WERI-Rb-1 (cell line): ENCODE results near the gene TAPT1.

Experiments used
- DNase-seq: peaks from one replicate; pipeline ENCODE4 v3.0.0-alpha.2; 2020
- H3K27ac ChIP-seq: fragments of 250-450 bp; sonication (Bioruptor Pico); 2 replicates; pipeline ENCODE4 v1.5.1; 2020; ENCODE audit warnings: mild to moderate bottlenecking, moderate library complexity
- H3K27me3 ChIP-seq: fragments of 250-450 bp; sonication (Bioruptor Pico); 2 replicates; pipeline ENCODE4 v1.5.1; 2021; ENCODE audit warnings: mild to moderate bottlenecking, low read depth, moderate library complexity; ENCODE audit not compliant: insufficient read depth, severe bottlenecking
- H3K36me3 ChIP-seq: fragments of 250-450 bp; sonication (Bioruptor Pico); 2 replicates; pipeline ENCODE4 v1.5.1; 2020; ENCODE audit warnings: mild to moderate bottlenecking, moderate library complexity
- H3K4me3 ChIP-seq: 2 replicates; pipeline ENCODE4 v1.5.1; 2011; ENCODE audit warnings: low read depth, mild to moderate bottlenecking, control low read depth, low read length
- H3K9me3 ChIP-seq: fragments of 250-450 bp; sonication (Bioruptor Pico); 2 replicates; pipeline ENCODE4 v1.5.1; 2021; ENCODE audit warnings: mild to moderate bottlenecking, moderate library complexity; ENCODE audit not compliant: severe bottlenecking
- TF ChIP-seq, protein P1 (sequence below): IDR thresholded peaks from 2 replicates; pipeline ENCODE4 v1.5.1; 2011; ENCODE audit warnings: low read depth, mild to moderate bottlenecking, control low read depth, inconsistent platforms, low read length

The TAPT1 gene

DNA sequence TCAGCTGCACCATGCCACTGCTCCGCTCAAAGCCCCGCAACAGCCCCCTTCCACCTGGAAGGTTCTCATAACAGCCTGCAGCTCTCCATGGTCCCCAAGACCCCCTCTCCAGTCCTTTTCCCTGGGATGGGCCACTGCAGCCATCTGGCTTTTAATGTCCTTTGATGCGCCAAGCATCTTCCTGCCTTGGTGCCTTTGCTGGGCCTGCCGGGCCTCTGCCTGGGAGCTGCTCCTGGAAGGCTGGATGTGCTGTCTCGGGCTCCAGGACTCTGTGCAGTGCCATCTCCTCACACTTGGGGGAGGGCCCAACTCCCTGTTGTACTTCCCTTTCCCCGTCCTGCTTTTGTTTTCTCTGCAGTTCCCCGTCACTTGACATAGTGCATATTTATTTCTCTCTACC lies 60.3 kb downstream of the TAPT1 start:
- TF ChIP-seq, protein P1, sequence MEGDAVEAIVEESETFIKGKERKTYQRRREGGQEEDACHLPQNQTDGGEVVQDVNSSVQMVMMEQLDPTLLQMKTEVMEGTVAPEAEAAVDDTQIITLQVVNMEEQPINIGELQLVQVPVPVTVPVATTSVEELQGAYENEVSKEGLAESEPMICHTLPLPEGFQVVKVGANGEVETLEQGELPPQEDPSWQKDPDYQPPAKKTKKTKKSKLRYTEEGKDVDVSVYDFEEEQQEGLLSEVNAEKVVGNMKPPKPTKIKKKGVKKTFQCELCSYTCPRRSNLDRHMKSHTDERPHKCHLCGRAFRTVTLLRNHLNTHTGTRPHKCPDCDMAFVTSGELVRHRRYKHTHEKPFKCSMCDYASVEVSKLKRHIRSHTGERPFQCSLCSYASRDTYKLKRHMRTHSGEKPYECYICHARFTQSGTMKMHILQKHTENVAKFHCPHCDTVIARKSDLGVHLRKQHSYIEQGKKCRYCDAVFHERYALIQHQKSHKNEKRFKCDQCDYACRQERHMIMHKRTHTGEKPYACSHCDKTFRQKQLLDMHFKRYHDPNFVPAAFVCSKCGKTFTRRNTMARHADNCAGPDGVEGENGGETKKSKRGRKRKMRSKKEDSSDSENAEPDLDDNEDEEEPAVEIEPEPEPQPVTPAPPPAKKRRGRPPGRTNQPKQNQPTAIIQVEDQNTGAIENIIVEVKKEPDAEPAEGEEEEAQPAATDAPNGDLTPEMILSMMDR = no peak
- no peaks in the 10 kb centered on the region for H3K9me3 ChIP-seq
- H3K36me3 ChIP-seq = peaks cover 62% of the 10 kb centered on the region

DNA sequence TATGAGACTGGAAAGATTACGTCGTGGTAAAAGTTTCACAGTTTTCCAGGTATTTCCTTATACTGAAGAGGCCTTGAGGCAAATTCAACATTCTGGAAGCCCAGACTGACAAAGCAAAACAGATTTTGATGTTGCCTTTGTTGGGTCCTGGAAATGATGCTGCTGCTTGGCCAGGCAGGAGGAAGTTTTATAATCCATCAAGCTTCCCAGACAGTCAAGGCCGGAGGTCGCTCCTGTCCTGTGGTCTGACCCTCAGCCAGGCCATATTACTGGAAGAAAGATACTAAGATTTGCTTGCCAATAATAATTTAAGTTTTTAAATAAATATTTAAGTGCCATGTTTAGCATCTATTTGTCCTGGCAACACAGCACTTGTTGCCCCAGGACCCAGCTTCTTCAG lies 63.4 kb downstream of the TAPT1 start:
- TF ChIP-seq, protein P1 = no peak
- Histone ChIP-seq H3K27ac (no peak overlapping the region), H3K36me3 (peaks cover 43% of the 10 kb centered on the region), H3K4me3 (no peak overlapping the region), H3K9me3 (no peaks in the 10 kb centered on the region), H3K27me3 (no peaks in the 10 kb centered on the region)
- DNase-seq = no peak

More for the DNA sequence above, 60.3 kb downstream of the TAPT1 start:
- no peak overlapping the region for H3K4me3 ChIP-seq
- DNase-seq = no peak
- H3K27ac ChIP-seq = no peak overlapping the region
- H3K27me3 ChIP-seq = no peaks in the 10 kb centered on the region

DNA sequence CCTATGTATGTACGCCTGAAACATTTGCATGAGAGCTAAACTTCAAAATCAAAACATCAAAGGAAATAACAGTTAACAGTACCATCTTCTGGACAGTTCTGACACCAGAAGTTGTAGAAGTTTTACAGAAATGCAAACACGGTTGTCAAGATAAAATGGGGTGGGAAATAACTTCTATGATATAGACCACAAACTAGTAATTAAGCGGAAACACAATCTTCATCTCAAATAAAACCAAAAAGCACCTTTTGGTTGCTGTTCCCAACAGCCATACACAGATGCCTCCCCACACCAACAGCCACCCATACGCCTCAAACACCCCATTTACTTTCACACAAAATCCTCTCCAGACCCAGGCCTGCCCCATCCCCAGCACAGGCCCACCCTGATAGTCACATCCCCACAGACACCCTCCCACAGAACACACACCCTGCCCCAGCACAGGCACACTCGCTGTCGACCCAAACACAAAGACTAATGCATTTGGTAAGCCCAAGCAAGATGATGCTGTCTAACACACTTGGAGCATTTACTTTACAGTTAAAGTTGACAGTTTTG lies 64.3 kb downstream of the TAPT1 start:
- DNase-seq = no peak
- H3K9me3 ChIP-seq = no peaks in the 10 kb centered on the region
- H3K27me3 ChIP-seq = no peaks in the 10 kb centered on the region
- H3K4me3 ChIP-seq = no peak overlapping the region
- H3K27ac ChIP-seq = no peak overlapping the region
- TF ChIP-seq, protein P1 = no peak
- peaks cover 41% of the 10 kb centered on the region for H3K36me3 ChIP-seq

GRCh38 chr4:16160457-16160856 lies 65.8 kb downstream of the TAPT1 start:
- Histone ChIP-seq H3K9me3 (no peaks in the 10 kb centered on the region), H3K36me3 (peaks cover 29% of the 10 kb centered on the region), H3K27me3 (no peaks in the 10 kb centered on the region), H3K27ac (no peak overlapping the region), H3K4me3 (no peak overlapping the region)
- no peak for DNase-seq
- TF ChIP-seq, protein P1 = no peak

- DNase-seq = no peak
- Histone ChIP-seq H3K27ac (no peak overlapping the region; the same call in 1 of the 2 replicates), H3K9me3 (no peaks in the 10 kb centered on the region), H3K4me3 (no peak overlapping the region), H3K36me3 (peaks cover 19% of the 10 kb centered on the region), H3K27me3 (no peaks in the 10 kb centered on the region)
- TF ChIP-seq, protein P1 = no peak
Observed at GRCh38 chr4:16159286-16159685, 67.0 kb downstream of the TAPT1 start.

DNA sequence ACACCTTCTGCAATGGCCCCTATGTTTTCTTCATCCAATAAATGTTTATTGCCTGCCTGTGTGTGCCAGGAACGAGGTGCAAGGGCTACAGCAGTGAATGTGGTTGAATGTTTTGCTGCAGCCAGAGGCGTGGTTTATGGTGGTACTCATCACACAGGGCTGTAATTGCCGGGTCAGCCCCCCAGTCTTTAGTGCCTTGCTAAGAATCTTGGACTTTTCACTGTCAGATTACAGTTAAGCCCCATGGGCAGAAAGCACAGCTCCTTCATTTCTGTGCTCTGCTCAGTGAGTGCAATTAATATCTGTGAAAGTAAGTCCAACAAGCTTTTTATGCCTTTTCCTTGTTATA lies 67.8 kb downstream of the TAPT1 start:
- Histone ChIP-seq H3K27ac (peak overlapping the region; percentile 73), H3K4me3 (peak overlapping the region; percentile 15), H3K27me3 (no peaks in the 10 kb centered on the region), H3K9me3 (no peaks in the 10 kb centered on the region), H3K36me3 (peaks cover 14% of the 10 kb centered on the region)
- peak; percentile 83 for DNase-seq
- TF ChIP-seq, protein P1 = no peak
